ENCODE measurements around the gene TSPAN14. TPM values are rescaled to one million over a fixed set of nuclear protein-coding genes. Genes with fewer than 3 reads are reported as not detected.
"Not testable (repeated sequence)": the region's sequence is repeated elsewhere in the genome, so short reads cannot be mapped to it uniquely, and the experiment has no call there.

TSPAN14 gene
- total RNA-seq, 6 donors from 2014 or later: 52.1 to 157 (median 111) TPM

DNA sequence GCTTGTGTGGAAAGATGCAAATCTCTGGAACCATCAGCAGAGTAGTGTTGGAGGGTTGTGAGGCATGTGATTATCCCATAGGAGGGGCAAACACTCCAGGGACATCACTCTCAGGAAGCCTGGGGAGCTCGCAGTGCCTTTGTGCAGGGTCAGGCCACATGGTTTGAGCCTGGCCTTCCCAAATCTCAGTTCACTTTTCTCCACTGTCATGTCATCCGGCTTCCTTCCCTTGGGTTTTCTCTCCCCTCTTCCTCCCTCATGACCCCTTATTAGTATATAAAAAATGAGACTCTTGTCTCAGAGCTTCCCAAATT lies 20.4 kb downstream of the TSPAN14 start:
- TF ChIP-seq POLR2AphosphoS5 (IDR thresholded peaks at IDR 0.05) (no peak), POLR2A (IDR thresholded peaks at IDR 0.05) (no peak), EP300 (IDR thresholded peaks at IDR 0.05) (no peak)
- TF ChIP-seq, protein P1, sequence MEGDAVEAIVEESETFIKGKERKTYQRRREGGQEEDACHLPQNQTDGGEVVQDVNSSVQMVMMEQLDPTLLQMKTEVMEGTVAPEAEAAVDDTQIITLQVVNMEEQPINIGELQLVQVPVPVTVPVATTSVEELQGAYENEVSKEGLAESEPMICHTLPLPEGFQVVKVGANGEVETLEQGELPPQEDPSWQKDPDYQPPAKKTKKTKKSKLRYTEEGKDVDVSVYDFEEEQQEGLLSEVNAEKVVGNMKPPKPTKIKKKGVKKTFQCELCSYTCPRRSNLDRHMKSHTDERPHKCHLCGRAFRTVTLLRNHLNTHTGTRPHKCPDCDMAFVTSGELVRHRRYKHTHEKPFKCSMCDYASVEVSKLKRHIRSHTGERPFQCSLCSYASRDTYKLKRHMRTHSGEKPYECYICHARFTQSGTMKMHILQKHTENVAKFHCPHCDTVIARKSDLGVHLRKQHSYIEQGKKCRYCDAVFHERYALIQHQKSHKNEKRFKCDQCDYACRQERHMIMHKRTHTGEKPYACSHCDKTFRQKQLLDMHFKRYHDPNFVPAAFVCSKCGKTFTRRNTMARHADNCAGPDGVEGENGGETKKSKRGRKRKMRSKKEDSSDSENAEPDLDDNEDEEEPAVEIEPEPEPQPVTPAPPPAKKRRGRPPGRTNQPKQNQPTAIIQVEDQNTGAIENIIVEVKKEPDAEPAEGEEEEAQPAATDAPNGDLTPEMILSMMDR (IDR thresholded peaks at IDR 0.05): no peak
- Histone ChIP-seq H3K36me3 (peaks cover 0 to 44% (median 9%) of the 10 kb centered on the region in 4 donors), H3K27me3 (no peaks in the 10 kb centered on the region), H3K9me3 (no peaks in the 10 kb centered on the region), H3K27ac (peak overlapping the region; percentile 39 to 100 (median 80)), H3K4me1 (peaks cover 62 to 88% (median 70%) of the 10 kb centered on the region in 4 donors), H3K4me3 (no peak overlapping the region)
- DNase-seq (no peak), ATAC-seq (ENCODE audit: low FRiP score in 2 of 2) (peak in 1 of 2 donors; percentile 9)
- 35 to 48% methylated on average over 2 of the region's 2 CpGs for WGBS, 2 donors

DNA sequence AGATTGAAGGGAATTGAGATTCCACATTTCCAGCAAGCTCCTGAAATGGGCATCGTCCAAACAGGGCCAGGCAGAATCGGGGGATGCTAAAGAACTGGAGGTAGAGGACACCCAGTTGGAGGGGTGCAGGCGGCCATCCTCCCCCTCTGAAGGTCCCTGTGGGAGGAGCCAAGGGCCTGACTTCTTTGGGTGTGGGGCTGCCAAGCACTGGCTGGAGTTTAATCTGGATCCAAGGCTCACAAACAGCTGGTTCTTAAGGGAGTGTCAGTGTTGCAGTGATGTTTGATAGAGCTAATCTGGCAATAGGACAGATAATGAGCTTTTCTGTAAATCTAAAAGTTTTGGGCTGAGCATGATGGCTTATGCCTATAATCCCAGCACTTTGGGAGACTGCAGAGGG lies 20.8 kb downstream of the TSPAN14 start:
- DNase-seq: no peak
- Histone ChIP-seq H3K27me3 (no peaks in the 10 kb centered on the region), H3K9me3 (no peaks in the 10 kb centered on the region), H3K4me3 (no peak overlapping the region), H3K27ac (peak overlapping the region; percentile 3 to 100 (median 46)), H3K36me3 (peaks cover 0 to 40% (median 8%) of the 10 kb centered on the region in 4 donors), H3K4me1 (peaks cover 58 to 85% (median 66%) of the 10 kb centered on the region in 4 donors)
- TF ChIP-seq, protein P1 (IDR thresholded peaks at IDR 0.05): no peak
- TF ChIP-seq POLR2AphosphoS5 (IDR thresholded peaks at IDR 0.05): no peak
- no peak for TF ChIP-seq POLR2A (IDR thresholded peaks at IDR 0.05)
- TF ChIP-seq EP300 (IDR thresholded peaks at IDR 0.05): no peak
- WGBS, 2 donors: 60 to 82% methylated on average over 3 of the region's 3 CpGs
- peak in 1 of 2 donors; percentile 25 for ATAC-seq (ENCODE audit: low FRiP score in 2 of 2)

DNA sequence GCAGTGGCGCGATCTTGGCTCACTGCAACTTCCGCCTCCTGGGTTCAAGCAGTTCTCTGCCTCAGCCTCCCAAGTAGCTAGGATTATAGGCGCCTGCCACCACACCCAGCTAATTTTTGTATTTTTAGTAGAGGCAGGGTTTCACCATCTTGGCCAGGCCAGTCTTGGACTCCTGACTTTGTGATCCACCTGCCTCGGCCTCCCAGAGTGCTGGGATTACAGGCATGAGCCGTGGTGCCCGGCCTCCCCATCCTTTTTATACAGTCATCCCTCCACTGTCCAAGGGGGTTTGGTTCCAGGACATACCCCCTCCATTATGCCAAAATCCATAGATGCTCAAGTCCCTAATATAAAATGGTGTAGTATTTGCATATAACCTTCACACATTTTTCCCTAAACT lies 21.5 kb downstream of the TSPAN14 start:
- not testable (repeated sequence) for H3K27me3 ChIP-seq; ATAC-seq (ENCODE audit: low FRiP score in 2 of 2); H3K9me3 ChIP-seq; DNase-seq; H3K4me3 ChIP-seq
- Histone ChIP-seq H3K4me1 (peaks cover 52 to 78% (median 59%) of the 10 kb centered on the region in 4 donors), H3K27ac (peak overlapping the region in 2 of 4 donors; percentile 40 to 100), H3K36me3 (peaks cover 0 to 33% (median 7%) of the 10 kb centered on the region in 4 donors)
- WGBS, 2 donors: 94 to 100% methylated on average over 7 of the region's 7 CpGs

DNA sequence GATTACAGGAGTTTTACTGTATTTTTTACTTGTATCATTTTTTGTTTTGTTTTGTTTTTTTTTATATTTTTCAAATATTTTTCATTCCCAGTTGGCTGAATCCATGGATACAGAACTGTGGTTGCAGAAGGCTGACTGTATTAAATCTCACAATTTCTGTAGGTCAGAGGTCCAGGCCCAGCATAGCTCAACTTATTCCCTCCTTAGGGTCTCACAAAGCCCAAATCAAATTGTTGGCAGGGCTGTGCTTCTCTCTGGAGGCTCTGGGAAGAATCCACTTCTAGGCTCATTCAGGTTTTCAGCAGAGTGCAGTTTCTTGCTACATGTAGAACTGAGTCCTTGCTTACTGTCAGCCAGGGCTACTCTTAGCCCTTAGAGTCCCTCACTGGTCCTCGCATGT lies 22.6 kb downstream of the TSPAN14 start:
- TF ChIP-seq POLR2A (IDR thresholded peaks at IDR 0.05) (no peak), EP300 (IDR thresholded peaks at IDR 0.05) (no peak), POLR2AphosphoS5 (IDR thresholded peaks at IDR 0.05) (no peak)
- TF ChIP-seq, protein P1 (IDR thresholded peaks at IDR 0.05): no peak
- no peak overlapping the region for H3K27ac ChIP-seq
- WGBS, 2 donors: 100% methylated on average over 1 of the region's 1 CpG
- H3K27me3 ChIP-seq: no peaks in the 10 kb centered on the region
- DNase-seq (no peak), ATAC-seq (ENCODE audit: low FRiP score in 2 of 2) (no peak)
- H3K9me3 ChIP-seq: no peaks in the 10 kb centered on the region
- peaks cover 48 to 78% (median 53%) of the 10 kb centered on the region in 4 donors for H3K4me1 ChIP-seq
- no peak overlapping the region for H3K4me3 ChIP-seq
- H3K36me3 ChIP-seq: peaks cover 0 to 24% (median 5%) of the 10 kb centered on the region in 4 donors

DNA sequence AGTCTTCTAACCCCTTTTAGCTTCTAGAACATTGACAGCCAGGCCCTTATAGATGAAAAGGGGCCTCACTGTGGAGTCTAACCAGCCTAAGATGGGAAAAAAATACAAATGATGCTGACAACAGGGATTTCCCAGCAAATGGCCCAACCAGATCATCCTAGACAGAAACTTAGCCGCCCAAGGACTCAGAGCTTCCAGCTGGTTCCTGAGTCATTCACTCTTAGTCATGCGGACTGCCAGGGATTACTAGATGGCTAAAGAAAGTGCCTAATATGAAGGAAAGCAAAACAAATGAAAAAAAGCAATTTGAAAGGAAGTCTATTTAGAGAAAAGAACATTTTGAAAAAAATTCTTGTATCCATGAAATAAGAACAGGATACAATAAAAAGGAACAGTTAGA lies 23.7 kb downstream of the TSPAN14 start:
- Histone ChIP-seq H3K27ac (no peak overlapping the region), H3K9me3 (no peaks in the 10 kb centered on the region), H3K36me3 (peaks cover 0 to 18% (median 5%) of the 10 kb centered on the region in 4 donors), H3K4me3 (no peak overlapping the region), H3K4me1 (peaks cover 37 to 76% (median 49%) of the 10 kb centered on the region in 4 donors), H3K27me3 (no peaks in the 10 kb centered on the region)
- DNase-seq: no peak
- peak in 1 of 2 donors; percentile 66 for ATAC-seq (ENCODE audit: low FRiP score in 2 of 2)
- WGBS, 2 donors: 68 to 77% methylated on average over 2 of the region's 2 CpGs
- peak in 1 of 2 donors; percentile 19 for TF ChIP-seq POLR2AphosphoS5 (IDR thresholded peaks at IDR 0.05)
- TF ChIP-seq, protein P1 (IDR thresholded peaks at IDR 0.05): no peak

DNA sequence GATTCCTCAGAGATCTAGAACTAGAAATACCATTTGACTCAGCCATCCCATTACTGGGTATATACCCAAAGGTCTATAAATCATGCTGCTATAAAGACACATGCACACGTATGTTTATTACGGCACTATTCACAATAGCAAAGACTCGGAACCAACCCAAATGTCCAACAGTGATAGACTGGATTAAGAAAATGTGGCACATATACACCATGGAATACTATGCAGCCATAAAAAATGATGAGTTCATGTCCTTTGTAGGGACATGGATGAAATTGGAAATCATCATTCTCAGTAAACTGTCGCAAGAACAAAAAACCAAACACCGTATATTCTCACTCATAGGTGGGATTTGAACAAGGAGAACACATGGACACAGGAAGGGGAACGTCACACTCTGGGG lies 26.3 kb downstream of the TSPAN14 start:
- H3K27ac ChIP-seq; H3K9me3 ChIP-seq; H3K27me3 ChIP-seq; DNase-seq; ATAC-seq (ENCODE audit: low FRiP score in 2 of 2); H3K4me3 ChIP-seq: not testable (repeated sequence)
- H3K4me1 ChIP-seq: peaks cover 35 to 76% (median 47%) of the 10 kb centered on the region in 4 donors
- peaks cover 0 to 14% (median 0%) of the 10 kb centered on the region in 4 donors for H3K36me3 ChIP-seq
- WGBS, 2 donors: 91 to 97% methylated on average over 6 of the region's 6 CpGs
